IPS DF 6.9 (cell line): ENCODE data around the gene WWOX.

Source experiments
- DNase-seq: peaks from one replicate; pipeline ENCODE4 v3.0.0-alpha.2; 2013; ENCODE audit warnings: low read depth, low spot score
- H3K27ac ChIP-seq: one replicate; pipeline ENCODE4 v1.5.1; 2013; ENCODE audit warnings: low read length, control low read depth
- H3K27me3 ChIP-seq: 2 replicates; pipeline ENCODE4 v1.6.1; 2013; ENCODE audit warnings: mild to moderate bottlenecking, low read length; ENCODE audit not compliant: control insufficient read depth, insufficient read depth
- H3K36me3 ChIP-seq: 2 replicates; pipeline ENCODE4 v1.6.1; 2013; ENCODE audit warnings: low read length; ENCODE audit not compliant: control insufficient read depth, insufficient read depth
- H3K4me1 ChIP-seq: 2 replicates; pipeline ENCODE4 v1.6.1; 2013; ENCODE audit warnings: low read length; ENCODE audit not compliant: control insufficient read depth, insufficient read depth
- H3K4me3 ChIP-seq: 2 replicates; pipeline ENCODE4 v1.5.1; 2013; ENCODE audit warnings: mild to moderate bottlenecking, low read length
- H3K9me3 ChIP-seq: 2 replicates; pipeline ENCODE4 v1.6.1; 2013; ENCODE audit warnings: low read length, inconsistent platforms; ENCODE audit not compliant: control insufficient read depth, insufficient read depth
- WGBS: extraction: QIAGEN DNeasy Blood & Tissue Kit; methylation state at CpG from one replicate; pipeline ENCODE4 v1.1.7; 2013; ENCODE audit warnings: mixed read lengths, missing lambda C conversion rate; ENCODE audit not compliant: insufficient read length, insufficient coverage; 5-methylcytosine and 5-hydroxymethylcytosine counted together

WWOX gene

DNA sequence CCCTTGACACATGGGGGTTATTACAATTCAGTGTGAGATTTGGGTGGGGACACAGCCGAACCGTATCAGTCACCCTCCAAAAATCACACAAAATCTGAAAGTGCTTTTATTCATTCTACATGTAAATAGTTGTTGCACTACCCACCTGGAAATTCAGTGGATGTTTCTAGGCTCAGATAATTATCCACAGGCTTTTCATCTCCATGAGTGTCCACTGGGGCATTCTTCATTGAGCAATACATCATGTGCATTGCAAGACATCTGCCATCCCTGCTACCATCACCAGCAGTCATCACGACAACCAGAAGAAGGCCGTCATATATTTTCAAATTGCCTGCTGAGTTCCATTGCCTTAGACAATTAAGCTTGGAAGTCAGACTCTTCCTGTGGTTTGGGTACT is 330.8 kb downstream of the WWOX start:
- H3K27ac ChIP-seq, result no peak overlapping the region
- H3K4me3 ChIP-seq, result no peak overlapping the region
- H3K36me3 ChIP-seq, result no peaks in the 10 kb centered on the region
- H3K4me1 ChIP-seq, result no peaks in the 10 kb centered on the region
- no peaks in the 10 kb centered on the region for H3K9me3 ChIP-seq
- WGBS, result no CpG with 5 or more reads among the region's 4 CpGs
- DNase-seq, result no peak
- H3K27me3 ChIP-seq, result no peaks in the 10 kb centered on the region

DNA sequence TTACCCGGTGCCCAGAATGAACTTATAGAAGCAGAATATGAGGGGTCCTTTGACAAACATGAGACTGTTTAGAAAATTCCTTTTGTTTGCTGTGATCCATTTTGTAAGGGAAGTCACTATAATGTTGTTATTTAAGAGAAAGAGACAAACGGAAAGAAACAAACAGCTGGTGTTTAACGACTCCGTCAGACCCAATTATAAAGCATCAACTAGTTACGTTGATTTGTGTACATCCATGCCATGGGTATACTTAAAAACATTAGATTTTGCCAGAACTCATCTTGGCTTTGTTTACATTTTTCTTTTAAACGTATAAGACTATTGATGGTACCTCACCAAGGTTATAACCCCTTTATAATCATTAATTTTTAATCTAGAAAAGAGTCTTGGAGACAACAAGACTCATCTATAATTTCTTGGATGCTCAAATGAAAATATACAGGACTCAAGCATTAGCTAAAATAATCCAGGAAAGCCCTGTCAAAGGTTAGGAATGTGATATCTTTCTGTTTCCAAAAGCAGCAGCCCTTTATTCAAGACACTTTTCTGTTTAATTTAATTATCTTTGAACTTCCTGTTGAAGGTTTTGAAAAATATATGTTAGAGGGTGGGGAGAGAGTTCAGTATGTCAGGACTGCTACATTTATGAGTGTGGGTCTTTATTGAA is 331.7 kb downstream of the WWOX start:
- no peaks in the 10 kb centered on the region for H3K9me3 ChIP-seq
- DNase-seq, result no peak
- H3K27me3 ChIP-seq, result no peaks in the 10 kb centered on the region
- H3K36me3 ChIP-seq, result no peaks in the 10 kb centered on the region
- H3K27ac ChIP-seq, result no peak overlapping the region
- H3K4me1 ChIP-seq, result no peaks in the 10 kb centered on the region
- no CpG with 5 or more reads among the region's 6 CpGs for WGBS
- no peak overlapping the region for H3K4me3 ChIP-seq

DNA sequence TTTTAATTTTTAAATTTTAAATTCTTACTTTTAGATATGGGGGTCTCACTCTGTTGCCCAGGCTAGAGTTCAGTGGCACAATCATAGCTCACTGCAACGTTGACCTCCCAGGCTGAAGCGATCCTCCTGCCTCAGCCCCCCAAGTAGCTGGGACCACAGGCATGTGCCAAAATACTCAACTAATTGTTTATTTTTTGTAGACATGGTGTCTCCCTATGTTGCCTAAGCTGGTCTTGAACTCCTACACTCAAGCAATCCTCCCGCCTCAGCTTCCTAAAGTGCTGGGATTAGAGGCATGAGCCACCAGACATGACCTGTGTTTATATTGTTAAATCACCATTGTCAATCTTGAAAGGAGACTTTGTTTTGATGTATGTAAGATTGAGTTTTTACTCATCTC is 332.2 kb downstream of the WWOX start:
- no peaks in the 10 kb centered on the region for H3K9me3 ChIP-seq
- no peak for DNase-seq
- H3K27me3 ChIP-seq, result no peaks in the 10 kb centered on the region
- WGBS, result no CpG with 5 or more reads among the region's 3 CpGs
- no peaks in the 10 kb centered on the region for H3K36me3 ChIP-seq
- H3K4me3 ChIP-seq, result no peak overlapping the region
- no peaks in the 10 kb centered on the region for H3K4me1 ChIP-seq
- no peak overlapping the region for H3K27ac ChIP-seq

DNA sequence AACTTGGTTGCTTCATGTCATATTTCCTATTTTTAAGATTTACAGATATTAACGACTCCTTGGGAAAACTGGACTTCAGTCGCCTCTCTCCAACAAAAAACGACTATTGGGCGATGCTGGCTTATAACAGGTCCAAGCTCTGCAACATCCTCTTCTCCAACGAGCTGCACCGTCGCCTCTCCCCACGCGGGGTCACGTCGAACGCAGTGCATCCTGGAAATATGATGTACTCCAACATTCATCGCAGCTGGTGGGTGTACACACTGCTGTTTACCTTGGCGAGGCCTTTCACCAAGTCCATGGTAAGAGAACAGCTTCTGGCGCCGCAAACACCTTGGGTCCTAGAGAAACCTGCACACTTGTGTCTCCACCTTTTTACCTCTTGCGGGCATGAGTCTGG is 333.0 kb downstream of the WWOX start:
- H3K9me3 ChIP-seq, result no peaks in the 10 kb centered on the region
- DNase-seq, result no peak
- H3K4me1 ChIP-seq, result no peaks in the 10 kb centered on the region
- H3K36me3 ChIP-seq, result no peaks in the 10 kb centered on the region
- no peaks in the 10 kb centered on the region for H3K27me3 ChIP-seq
- no CpG with 5 or more reads among the region's 17 CpGs for WGBS
- no peak overlapping the region for H3K4me3 ChIP-seq
- H3K27ac ChIP-seq, result no peak overlapping the region

GRCh38 chr16:78433116-78433515 is 333.7 kb downstream of the WWOX start:
- Histone ChIP-seq H3K4me3 (no peak overlapping the region), H3K27ac (no peak overlapping the region), H3K4me1 (no peaks in the 10 kb centered on the region), H3K36me3 (no peaks in the 10 kb centered on the region), H3K9me3 (no peaks in the 10 kb centered on the region), H3K27me3 (no peaks in the 10 kb centered on the region)
- 100% methylated on average over 1 of the region's 2 CpGs for whole genome bisulfite sequencing
- no peak for DNase-seq

DNA sequence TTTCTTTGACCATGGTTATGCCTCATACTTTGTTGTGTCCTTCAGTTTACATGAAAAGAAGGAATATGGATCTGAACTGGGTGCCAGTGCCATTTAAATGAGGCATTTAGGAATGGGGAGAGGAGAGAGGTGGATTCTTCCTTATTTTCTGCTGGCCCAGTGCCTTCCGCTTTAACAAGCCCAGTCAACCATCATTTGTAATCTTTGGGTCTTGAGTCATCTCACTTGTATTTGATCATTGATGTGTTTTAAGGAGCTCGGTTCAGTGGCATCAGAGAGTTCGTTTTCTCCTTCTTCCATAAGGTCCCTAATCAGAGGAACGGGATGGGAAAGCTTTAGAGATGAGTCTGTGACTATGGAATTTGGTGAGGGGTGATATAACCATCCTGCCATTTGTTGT is 334.9 kb downstream of the WWOX start:
- H3K27me3 ChIP-seq, result no peaks in the 10 kb centered on the region
- H3K36me3 ChIP-seq, result no peaks in the 10 kb centered on the region
- H3K4me3 ChIP-seq, result no peak overlapping the region
- no peaks in the 10 kb centered on the region for H3K9me3 ChIP-seq
- H3K4me1 ChIP-seq, result no peaks in the 10 kb centered on the region
- H3K27ac ChIP-seq, result no peak overlapping the region
- whole genome bisulfite sequencing, result no CpG with 5 or more reads among the region's 4 CpGs
- DNase-seq, result no peak

- H3K36me3 ChIP-seq, result no peaks in the 10 kb centered on the region
- H3K27me3 ChIP-seq, result no peaks in the 10 kb centered on the region
- H3K4me1 ChIP-seq, result no peaks in the 10 kb centered on the region
- no peaks in the 10 kb centered on the region for H3K9me3 ChIP-seq
- no peak overlapping the region for H3K27ac ChIP-seq
- no peak overlapping the region for H3K4me3 ChIP-seq
- WGBS, result no CpG with 5 or more reads among the region's 4 CpGs
- DNase-seq, result no peak
Measured at GRCh38 chr16:78435260-78435659, 335.8 kb downstream of the WWOX start.

GRCh38 chr16:78436023-78436422 is 336.6 kb downstream of the WWOX start:
- Histone ChIP-seq H3K4me1 (no peaks in the 10 kb centered on the region), H3K4me3 (no peak overlapping the region), H3K27ac (no peak overlapping the region), H3K36me3 (no peaks in the 10 kb centered on the region), H3K9me3 (no peaks in the 10 kb centered on the region), H3K27me3 (no peaks in the 10 kb centered on the region)
- WGBS, result no CpG with 5 or more reads among the region's 10 CpGs
- no peak for DNase-seq

DNA sequence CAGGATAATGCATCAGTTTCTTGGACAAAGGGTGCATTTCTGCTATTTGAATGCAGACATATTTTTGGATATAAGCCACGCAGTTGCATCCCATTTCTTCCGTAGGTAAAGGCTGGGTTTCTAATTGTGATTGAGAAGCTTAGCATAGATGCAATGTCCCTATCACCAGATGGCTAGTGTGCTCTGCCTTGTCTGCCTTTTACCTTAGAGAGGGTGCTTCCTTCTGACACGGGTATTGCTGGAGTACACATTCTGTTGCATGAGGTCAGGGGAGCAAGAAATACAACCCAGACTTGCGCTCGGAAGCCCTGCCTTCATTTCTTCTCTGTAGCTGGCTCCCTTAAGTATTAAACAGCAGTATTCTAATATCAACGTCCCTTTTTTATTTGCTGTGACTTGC is 337.4 kb downstream of the WWOX start:
- Histone ChIP-seq H3K4me1 (no peaks in the 10 kb centered on the region), H3K36me3 (no peaks in the 10 kb centered on the region), H3K27me3 (no peaks in the 10 kb centered on the region), H3K27ac (no peak overlapping the region), H3K4me3 (no peak overlapping the region), H3K9me3 (no peaks in the 10 kb centered on the region)
- WGBS, result no CpG with 5 or more reads among the region's 6 CpGs
- DNase-seq, result no peak

- no peak overlapping the region for H3K27ac ChIP-seq
- no peaks in the 10 kb centered on the region for H3K9me3 ChIP-seq
- no peaks in the 10 kb centered on the region for H3K36me3 ChIP-seq
- H3K4me1 ChIP-seq, result no peaks in the 10 kb centered on the region
- no CpG with 5 or more reads among the region's 6 CpGs for WGBS
- H3K4me3 ChIP-seq, result no peak overlapping the region
- no peak for DNase-seq
- H3K27me3 ChIP-seq, result no peaks in the 10 kb centered on the region
Measured at GRCh38 chr16:78437352-78437968, 338.0 kb downstream of the WWOX start.

GRCh38 chr16:78438219-78438618 is 338.8 kb downstream of the WWOX start:
- Histone ChIP-seq H3K36me3 (no peaks in the 10 kb centered on the region), H3K9me3 (no peaks in the 10 kb centered on the region), H3K4me3 (no peak overlapping the region), H3K4me1 (no peaks in the 10 kb centered on the region), H3K27ac (no peak overlapping the region), H3K27me3 (no peaks in the 10 kb centered on the region)
- no CpG with 5 or more reads among the region's 4 CpGs for WGBS
- DNase-seq, result no peak
